HCT116 (cell line): ENCODE data around the gene LYRM4.

Experiments used
- CEBPB ChIP-seq: IDR thresholded peaks from 2 replicates; pipeline ENCODE4 v1.6.1; 2012; ENCODE audit warnings: low read depth
- EGR1 ChIP-seq: IDR thresholded peaks from 2 replicates; pipeline ENCODE4 v1.6.1; 2012; ENCODE audit warnings: low read depth
- EZH2 ChIP-seq: fragments of 200-600 bp; sonication (generic); IDR thresholded peaks from 2 replicates; pipeline ENCODE4 v1.6.1; 2017; ENCODE audit warnings: antibody characterized with exemption, mixed run types
- EZH2phosphoT487 ChIP-seq: fragments of 200-600 bp; IDR thresholded peaks from 2 replicates; pipeline ENCODE4 v1.6.1; 2018; ENCODE audit warnings: antibody characterized with exemption, borderline replicate concordance
- POLR2A ChIP-seq: IDR thresholded peaks from 2 replicates; pipeline ENCODE4 v1.7.0; 2011; ENCODE audit warnings: borderline replicate concordance; ENCODE audit not compliant: insufficient read depth, insufficient read length; ENCODE audit errors: extremely low read depth
- POLR2AphosphoS5 ChIP-seq: IDR thresholded peaks from 2 replicates; pipeline ENCODE4 v1.6.1; 2011; ENCODE audit warnings: mild to moderate bottlenecking, low read depth, low read length, moderate library complexity
- RAD21 ChIP-seq: IDR thresholded peaks from 2 replicates; pipeline ENCODE4 v1.6.1; 2012; ENCODE audit warnings: low read depth, mild to moderate bottlenecking
- SIN3A ChIP-seq: IDR thresholded peaks from 2 replicates; pipeline ENCODE4 v1.6.1; 2012; ENCODE audit warnings: low read depth
- SP1 ChIP-seq: IDR thresholded peaks from 2 replicates; pipeline ENCODE4 v1.6.1; 2012; ENCODE audit warnings: low read depth
- TCF7L2 ChIP-seq: IDR thresholded peaks from 2 replicates; pipeline ENCODE4 v1.7.0; 2011; ENCODE audit warnings: borderline replicate concordance, inconsistent platforms; ENCODE audit not compliant: insufficient read depth, insufficient read length; ENCODE audit errors: extremely low read depth
- YY1 ChIP-seq: IDR thresholded peaks from 2 replicates; pipeline ENCODE4 v1.6.1; 2011; ENCODE audit warnings: low read length, low read depth, moderate library complexity, mild to moderate bottlenecking; ENCODE audit not compliant: insufficient replicate concordance; ENCODE audit errors: extremely low read depth
- TF ChIP-seq, protein P1 (sequence below), 3 experiments: fragments of 200-600 bp in 1 of 3; sonication (generic) in 1 of 3; IDR thresholded peaks in 2 of 3; conservative IDR thresholded peaks in 1 of 3; 2 replicates each; pipeline ENCODE4 v1.5.1; 2012 to 2017; ENCODE audit warnings: low read depth in 2 of 3, low read length in 2 of 3, antibody characterized with exemption in 1 of 3, borderline replicate concordance in 1 of 3, control low read depth in 1 of 3, mild to moderate bottlenecking in 1 of 3, mixed read lengths in 1 of 3, mixed run types in 1 of 3, moderate library complexity in 1 of 3; ENCODE audit not compliant: insufficient read depth in 1 of 3
- TF ChIP-seq, protein P2 (sequence below): IDR thresholded peaks from 2 replicates; pipeline ENCODE4 v1.6.1; 2012

DNA sequence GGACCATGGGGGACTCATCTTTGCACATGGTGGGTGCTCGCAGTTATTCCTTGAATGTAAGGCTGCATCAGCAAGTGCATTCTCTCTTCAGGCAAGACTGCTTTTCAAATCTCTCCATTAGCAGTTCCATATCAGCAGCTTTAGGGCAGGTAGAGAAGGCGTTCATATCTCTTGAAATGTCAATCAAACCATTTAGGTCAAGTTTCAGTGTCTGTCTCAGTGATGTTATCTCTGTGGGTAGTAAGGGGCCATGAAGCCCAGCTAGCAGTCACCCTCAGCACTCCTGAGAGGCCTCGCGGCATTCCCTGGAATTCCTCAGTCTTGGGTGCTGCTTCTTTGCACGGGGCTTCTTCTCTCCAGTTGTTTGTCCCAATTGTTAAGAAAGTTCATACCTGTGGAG, 24.8 kb upstream of the LYRM4 start:
- TF ChIP-seq, protein P1, sequence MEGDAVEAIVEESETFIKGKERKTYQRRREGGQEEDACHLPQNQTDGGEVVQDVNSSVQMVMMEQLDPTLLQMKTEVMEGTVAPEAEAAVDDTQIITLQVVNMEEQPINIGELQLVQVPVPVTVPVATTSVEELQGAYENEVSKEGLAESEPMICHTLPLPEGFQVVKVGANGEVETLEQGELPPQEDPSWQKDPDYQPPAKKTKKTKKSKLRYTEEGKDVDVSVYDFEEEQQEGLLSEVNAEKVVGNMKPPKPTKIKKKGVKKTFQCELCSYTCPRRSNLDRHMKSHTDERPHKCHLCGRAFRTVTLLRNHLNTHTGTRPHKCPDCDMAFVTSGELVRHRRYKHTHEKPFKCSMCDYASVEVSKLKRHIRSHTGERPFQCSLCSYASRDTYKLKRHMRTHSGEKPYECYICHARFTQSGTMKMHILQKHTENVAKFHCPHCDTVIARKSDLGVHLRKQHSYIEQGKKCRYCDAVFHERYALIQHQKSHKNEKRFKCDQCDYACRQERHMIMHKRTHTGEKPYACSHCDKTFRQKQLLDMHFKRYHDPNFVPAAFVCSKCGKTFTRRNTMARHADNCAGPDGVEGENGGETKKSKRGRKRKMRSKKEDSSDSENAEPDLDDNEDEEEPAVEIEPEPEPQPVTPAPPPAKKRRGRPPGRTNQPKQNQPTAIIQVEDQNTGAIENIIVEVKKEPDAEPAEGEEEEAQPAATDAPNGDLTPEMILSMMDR (IDR thresholded peaks at IDR 0.05 in 2 of 3, conservative IDR thresholded peaks at IDR 0.05 in 1 of 3; ENCODE audit: borderline replicate concordance in 1 of 3, insufficient read depth in 1 of 3, low read depth in 2 of 3, low read length in 2 of 3), result no peak
- TF ChIP-seq RAD21 (no peak), EZH2 (no peak), POLR2A (no peak), SIN3A (no peak), CEBPB (no peak), SP1 (no peak), YY1 (no peak), EGR1 (no peak), EZH2phosphoT487 (no peak), TCF7L2 (no peak), POLR2AphosphoS5 (no peak)
- TF ChIP-seq, protein P2, sequence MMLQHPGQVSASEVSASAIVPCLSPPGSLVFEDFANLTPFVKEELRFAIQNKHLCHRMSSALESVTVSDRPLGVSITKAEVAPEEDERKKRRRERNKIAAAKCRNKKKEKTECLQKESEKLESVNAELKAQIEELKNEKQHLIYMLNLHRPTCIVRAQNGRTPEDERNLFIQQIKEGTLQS, result no peak
